ENCODE data around the gene WDSUB1.

The WDSUB1 gene

DNA sequence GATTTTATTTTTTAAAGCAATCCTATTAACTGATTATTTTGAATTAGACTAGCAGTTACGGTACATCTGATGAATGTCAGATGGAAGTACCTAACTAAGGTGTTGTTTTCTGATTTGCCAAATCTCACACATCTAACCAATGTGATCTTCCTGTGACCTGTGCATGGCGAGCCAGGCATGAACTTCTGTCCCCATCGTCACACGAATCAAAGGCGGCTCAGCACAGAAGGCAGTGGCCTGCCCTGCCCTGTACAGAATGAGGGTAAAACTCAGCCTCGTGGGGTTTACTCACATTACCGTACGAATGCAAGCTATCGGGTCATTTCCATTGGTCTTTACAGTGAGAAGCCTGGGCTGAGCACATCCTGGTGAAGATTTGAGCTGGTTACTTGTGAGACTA, 87.3 kb downstream of the WDSUB1 start:
- H3F3A ChIP-seq (ENCODE audit: control insufficient read depth, insufficient read depth): no peaks in the 10 kb centered on the region
- no peaks in the 10 kb centered on the region for H3K36me3 ChIP-seq (ENCODE audit: control insufficient read depth, low read length)
- no peak for TF ChIP-seq EZH2phosphoT487 (IDR thresholded peaks at IDR 0.05; ENCODE audit: borderline replicate concordance, low read length)
- TF ChIP-seq, protein P1, sequence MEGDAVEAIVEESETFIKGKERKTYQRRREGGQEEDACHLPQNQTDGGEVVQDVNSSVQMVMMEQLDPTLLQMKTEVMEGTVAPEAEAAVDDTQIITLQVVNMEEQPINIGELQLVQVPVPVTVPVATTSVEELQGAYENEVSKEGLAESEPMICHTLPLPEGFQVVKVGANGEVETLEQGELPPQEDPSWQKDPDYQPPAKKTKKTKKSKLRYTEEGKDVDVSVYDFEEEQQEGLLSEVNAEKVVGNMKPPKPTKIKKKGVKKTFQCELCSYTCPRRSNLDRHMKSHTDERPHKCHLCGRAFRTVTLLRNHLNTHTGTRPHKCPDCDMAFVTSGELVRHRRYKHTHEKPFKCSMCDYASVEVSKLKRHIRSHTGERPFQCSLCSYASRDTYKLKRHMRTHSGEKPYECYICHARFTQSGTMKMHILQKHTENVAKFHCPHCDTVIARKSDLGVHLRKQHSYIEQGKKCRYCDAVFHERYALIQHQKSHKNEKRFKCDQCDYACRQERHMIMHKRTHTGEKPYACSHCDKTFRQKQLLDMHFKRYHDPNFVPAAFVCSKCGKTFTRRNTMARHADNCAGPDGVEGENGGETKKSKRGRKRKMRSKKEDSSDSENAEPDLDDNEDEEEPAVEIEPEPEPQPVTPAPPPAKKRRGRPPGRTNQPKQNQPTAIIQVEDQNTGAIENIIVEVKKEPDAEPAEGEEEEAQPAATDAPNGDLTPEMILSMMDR (IDR thresholded peaks at IDR 0.05; ENCODE audit: low read depth, low read length, poor library complexity, severe bottlenecking): no peak
- H3K9me3 ChIP-seq (ENCODE audit: control insufficient read depth, insufficient read depth, low read length): no peaks in the 10 kb centered on the region
- no peak overlapping the region for H3K4me3 ChIP-seq (ENCODE audit: low read length)
- H3K9me2 ChIP-seq (replicated peaks; ENCODE audit: control insufficient read depth, low read length): no peaks in the 10 kb centered on the region
- no peak overlapping the region for H3K4me2 ChIP-seq (ENCODE audit: low read length)
- no peaks in the 10 kb centered on the region for H4K20me1 ChIP-seq (ENCODE audit: control insufficient read depth, insufficient read depth, low read depth, low read length)
- peaks cover 3% of the 10 kb centered on the region for H3K27me3 ChIP-seq (ENCODE audit: control insufficient read depth, low read length)
- H3K4me1 ChIP-seq (ENCODE audit: control insufficient read depth, low read length): no peaks in the 10 kb centered on the region
- no peak overlapping the region for H3K27ac ChIP-seq (ENCODE audit: low read depth, low read length)
- no peaks in the 10 kb centered on the region for H3K79me2 ChIP-seq (ENCODE audit: control insufficient read depth, low read length)

DNA sequence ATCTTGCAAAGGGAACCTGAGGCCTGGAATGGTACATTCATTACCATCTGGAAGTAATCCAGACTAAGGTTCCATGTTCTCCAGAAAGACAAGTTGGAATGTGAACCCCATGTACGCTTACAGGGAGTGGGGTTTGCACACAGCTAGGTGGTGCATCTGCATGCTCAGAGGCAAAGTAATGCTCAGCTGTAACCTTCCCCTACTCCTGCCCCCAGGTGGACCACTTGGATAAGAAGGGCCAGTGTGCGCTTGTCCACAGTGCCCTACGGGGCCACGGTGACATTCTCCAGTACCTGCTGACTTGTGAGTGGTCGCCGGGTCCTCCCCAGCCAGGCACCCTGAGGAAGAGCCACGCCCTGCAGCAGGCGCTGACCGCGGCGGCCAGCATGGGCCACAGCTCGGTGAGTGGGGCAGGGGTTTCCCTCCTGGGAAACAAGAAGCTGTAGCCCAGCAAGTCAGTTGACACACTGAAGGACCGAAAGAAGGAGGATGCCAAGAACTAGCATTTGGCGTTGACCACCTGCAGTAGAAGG, 90.0 kb downstream of the WDSUB1 start:
- no peaks in the 10 kb centered on the region for H3K4me1 ChIP-seq (ENCODE audit: control insufficient read depth, low read length)
- no peaks in the 10 kb centered on the region for H3K9me2 ChIP-seq (replicated peaks; ENCODE audit: control insufficient read depth, low read length)
- H3K4me2 ChIP-seq (ENCODE audit: low read length): no peak overlapping the region
- H3K27ac ChIP-seq (ENCODE audit: low read depth, low read length): no peak overlapping the region
- H4K20me1 ChIP-seq (ENCODE audit: control insufficient read depth, insufficient read depth, low read depth, low read length): no peaks in the 10 kb centered on the region
- H3K79me2 ChIP-seq (ENCODE audit: control insufficient read depth, low read length): no peaks in the 10 kb centered on the region
- H3K9me3 ChIP-seq (ENCODE audit: control insufficient read depth, insufficient read depth, low read length): no peaks in the 10 kb centered on the region
- no peaks in the 10 kb centered on the region for H3F3A ChIP-seq (ENCODE audit: control insufficient read depth, insufficient read depth)
- H3K36me3 ChIP-seq (ENCODE audit: control insufficient read depth, low read length): no peaks in the 10 kb centered on the region
- TF ChIP-seq EZH2phosphoT487 (IDR thresholded peaks at IDR 0.05; ENCODE audit: borderline replicate concordance, low read length): no peak
- TF ChIP-seq, protein P1 (IDR thresholded peaks at IDR 0.05; ENCODE audit: low read depth, low read length, poor library complexity, severe bottlenecking): no peak
- peaks cover 3% of the 10 kb centered on the region; the same call in 1 of the 2 replicates for H3K27me3 ChIP-seq (ENCODE audit: control insufficient read depth, low read length)
- H3K4me3 ChIP-seq (ENCODE audit: low read length): no peak overlapping the region

DNA sequence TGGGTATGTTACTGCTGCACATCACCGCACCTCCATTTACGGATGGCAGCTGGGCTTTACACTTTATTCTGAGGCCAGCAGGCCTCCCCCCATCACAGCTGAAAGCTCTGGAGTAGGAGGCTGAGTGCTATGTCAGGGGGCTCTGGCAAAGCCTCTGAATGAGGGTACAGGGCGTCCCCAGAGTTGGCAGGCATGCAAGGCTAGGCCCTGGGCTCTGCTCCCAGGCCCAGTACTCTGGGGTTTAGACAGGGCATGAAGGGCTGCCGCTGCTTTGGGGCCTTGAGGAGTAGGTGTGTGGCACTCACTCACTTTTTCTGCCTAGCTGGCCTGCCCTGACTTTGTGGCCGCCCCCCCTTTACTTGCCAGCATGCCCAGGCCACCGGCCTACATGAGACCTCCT, 90.8 kb downstream of the WDSUB1 start:
- no peaks in the 10 kb centered on the region for H4K20me1 ChIP-seq (ENCODE audit: control insufficient read depth, insufficient read depth, low read depth, low read length)
- H3K4me2 ChIP-seq (ENCODE audit: low read length): no peak overlapping the region
- TF ChIP-seq EZH2phosphoT487 (IDR thresholded peaks at IDR 0.05; ENCODE audit: borderline replicate concordance, low read length): no peak
- TF ChIP-seq, protein P1 (IDR thresholded peaks at IDR 0.05; ENCODE audit: low read depth, low read length, poor library complexity, severe bottlenecking): no peak

More for the DNA sequence above, 90.8 kb downstream of the WDSUB1 start:
- no peaks in the 10 kb centered on the region for H3K9me3 ChIP-seq (ENCODE audit: control insufficient read depth, insufficient read depth, low read length)
- H3K4me3 ChIP-seq (ENCODE audit: low read length): no peak overlapping the region
- H3K36me3 ChIP-seq (ENCODE audit: control insufficient read depth, low read length): no peaks in the 10 kb centered on the region
- peaks cover 3% of the 10 kb centered on the region; the same call in 1 of the 2 replicates for H3K27me3 ChIP-seq (ENCODE audit: control insufficient read depth, low read length)
- H3F3A ChIP-seq (ENCODE audit: control insufficient read depth, insufficient read depth): no peaks in the 10 kb centered on the region
- H3K27ac ChIP-seq (ENCODE audit: low read depth, low read length): no peak overlapping the region
- no peaks in the 10 kb centered on the region for H3K9me2 ChIP-seq (replicated peaks; ENCODE audit: control insufficient read depth, low read length)
- no peaks in the 10 kb centered on the region for H3K79me2 ChIP-seq (ENCODE audit: control insufficient read depth, low read length)
- H3K4me1 ChIP-seq (ENCODE audit: control insufficient read depth, low read length): no peaks in the 10 kb centered on the region
